Stimulated activated CD8-positive, alpha-beta memory T cell treated with anti-CD3 and anti-CD28 coated beads, Interleukin-4, amount 100 ng/mL, for 4 hours (primary cell): ENCODE data around the gene FLNB.

Source experiments
- DNase-seq, 2 donors: peaks; one replicate each; pipeline ENCODE4 v3.0.0-alpha.2; 2020; ENCODE audit warnings: low read depth in 2 of 2, low spot score in 1 of 2

The FLNB gene

GRCh38 chr3:58074116-58074715 lies 66.0 kb downstream of the FLNB start:
- DNase-seq = no peak

GRCh38 chr3:58074997-58075396 lies 66.8 kb downstream of the FLNB start:
- no peak for DNase-seq

GRCh38 chr3:58077596-58078285 lies 69.5 kb downstream of the FLNB start:
- no peak for DNase-seq

- DNase-seq = no peak
Observed at GRCh38 chr3:58078610-58079009, 70.4 kb downstream of the FLNB start.

- no peak for DNase-seq
Observed at GRCh38 chr3:58079773-58080172, 71.6 kb downstream of the FLNB start.

DNA sequence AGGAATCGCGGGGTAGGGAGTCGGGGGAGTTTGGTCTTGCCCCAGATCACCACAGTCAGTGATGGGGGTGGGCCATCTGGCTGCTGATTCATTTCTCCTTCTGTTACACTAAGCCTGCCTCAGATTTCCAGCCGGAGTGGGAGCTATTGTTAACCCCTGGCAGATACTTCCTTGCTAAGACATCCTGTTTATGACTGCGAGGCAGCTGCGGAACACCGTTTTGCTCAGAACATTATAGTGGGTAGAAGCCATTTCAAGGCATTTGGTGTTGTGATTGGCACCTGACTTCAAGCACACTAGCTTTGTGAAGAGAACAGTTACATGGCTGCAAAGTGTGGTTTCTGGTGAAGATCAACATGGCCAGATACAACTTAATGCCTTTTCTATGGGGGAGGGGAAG lies 73.8 kb downstream of the FLNB start:
- DNase-seq = no peak

DNA sequence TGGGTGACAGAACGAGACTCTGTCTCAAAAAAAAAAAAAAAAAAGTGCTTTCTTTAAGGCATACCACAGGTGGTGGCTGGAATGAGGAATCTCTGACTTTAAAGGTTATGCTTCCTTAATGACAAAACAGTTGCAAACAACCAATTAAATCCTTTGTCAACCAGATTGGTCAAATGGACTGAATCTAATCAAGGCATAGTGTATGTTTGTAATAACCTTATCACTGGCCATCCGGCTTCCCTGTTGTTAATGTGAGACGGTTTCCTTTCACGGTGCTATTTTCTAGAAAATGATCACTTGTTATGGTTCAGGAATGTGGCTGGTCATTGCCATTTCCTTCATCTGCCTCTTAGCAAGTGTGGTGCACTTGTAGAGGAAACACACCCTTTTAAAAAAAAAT lies 75.9 kb downstream of the FLNB start:
- no peak for DNase-seq

DNA sequence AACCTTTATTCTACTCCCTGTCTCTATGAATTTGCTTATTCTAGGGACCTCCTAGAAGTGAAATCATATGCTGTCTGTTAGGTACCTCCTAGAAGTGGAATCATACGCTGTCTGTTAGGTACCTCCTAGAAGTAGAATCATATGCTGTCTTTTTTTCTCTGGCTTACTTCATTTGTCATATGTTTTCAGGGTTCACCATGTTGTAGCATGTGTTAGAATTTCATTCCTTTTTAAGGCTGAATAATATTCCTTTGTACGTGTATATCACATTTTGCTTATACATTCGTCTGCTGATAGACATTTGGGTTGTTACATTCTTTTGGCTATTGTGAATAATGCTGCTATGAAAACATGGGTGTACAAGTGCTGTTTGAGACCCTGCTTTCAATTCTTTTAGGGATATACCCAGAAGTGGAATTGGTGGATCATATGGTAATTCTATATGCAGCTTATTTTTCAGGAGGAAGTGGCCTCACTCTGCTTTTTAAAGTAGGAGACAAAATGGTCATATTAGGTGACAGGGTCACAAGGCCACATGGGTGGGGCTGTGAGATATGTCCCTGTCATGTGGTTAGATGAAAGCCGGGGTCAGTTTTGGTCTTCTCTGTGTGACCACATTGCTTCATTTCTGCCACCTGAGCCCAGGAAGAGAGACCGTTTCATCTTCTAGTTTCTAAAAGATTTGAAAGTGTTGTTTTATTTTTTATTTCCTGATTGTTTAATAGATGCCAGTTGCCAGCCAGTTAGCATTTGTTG lies 76.7 kb downstream of the FLNB start:
- no peak for DNase-seq

- DNase-seq = no peak
Observed at GRCh38 chr3:58085616-58086015, 77.4 kb downstream of the FLNB start.

GRCh38 chr3:58088501-58088900 lies 80.3 kb downstream of the FLNB start:
- no peak for DNase-seq

DNA sequence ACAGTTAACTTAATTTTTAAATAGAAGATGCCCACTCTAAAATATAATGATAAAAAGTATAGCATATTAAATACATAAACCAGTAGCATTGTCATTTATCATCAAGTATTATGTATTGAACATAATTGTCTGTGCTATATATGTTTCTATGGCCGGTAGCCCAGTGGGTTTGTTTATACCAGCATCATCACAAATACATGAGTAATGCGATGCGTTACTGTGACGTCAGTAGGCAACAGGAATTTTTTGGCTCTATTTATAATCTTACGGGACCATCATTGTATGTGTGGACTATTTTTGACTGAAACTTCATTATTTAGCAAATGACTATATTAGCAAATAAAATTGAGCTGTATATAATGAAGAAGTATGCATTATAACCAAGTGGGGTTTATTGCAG lies 82.1 kb downstream of the FLNB start:
- DNase-seq = no peak

DNA sequence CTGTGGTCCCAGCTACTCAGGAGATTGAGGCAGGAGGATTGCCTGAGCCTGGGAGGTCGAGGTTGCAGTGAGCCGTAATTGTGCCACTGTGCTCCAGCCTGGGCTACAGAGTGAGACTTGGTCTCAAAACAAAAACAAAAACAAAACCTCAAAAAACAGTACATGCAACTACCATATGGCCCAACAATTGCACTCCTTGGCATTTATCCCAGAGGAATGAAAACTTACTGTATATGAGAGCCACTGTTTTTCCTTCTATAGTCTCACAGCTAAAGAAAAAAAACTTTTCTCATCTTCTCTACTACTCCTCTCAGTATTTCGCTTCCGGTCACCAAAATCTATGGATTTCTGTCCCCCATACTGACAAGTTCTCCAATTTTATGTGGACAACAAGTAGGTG lies 84.3 kb downstream of the FLNB start:
- DNase-seq = no peak

GRCh38 chr3:58093574-58094195 lies 85.5 kb downstream of the FLNB start:
- no peak for DNase-seq

DNA sequence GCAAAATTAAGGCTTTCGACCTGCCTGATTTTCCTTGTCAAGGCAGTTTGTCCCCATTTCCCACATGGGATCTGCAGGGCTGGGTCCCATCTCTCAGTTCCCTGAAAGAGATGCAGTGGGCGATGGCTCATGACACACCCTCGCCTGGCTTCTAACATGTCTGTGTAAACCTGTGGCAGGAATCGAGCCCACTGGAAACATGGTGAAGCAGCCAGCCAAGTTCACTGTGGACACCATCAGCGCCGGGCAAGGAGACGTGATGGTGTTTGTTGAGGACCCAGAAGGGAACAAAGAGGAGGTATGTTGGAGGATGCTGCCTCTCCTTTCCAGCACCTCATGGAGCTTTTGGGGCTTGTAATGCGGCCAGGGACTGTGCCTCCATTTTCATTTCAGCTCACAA lies 86.4 kb downstream of the FLNB start:
- no peak for DNase-seq

- DNase-seq = no peak
Observed at GRCh38 chr3:58095603-58096138, 87.4 kb downstream of the FLNB start.

DNA sequence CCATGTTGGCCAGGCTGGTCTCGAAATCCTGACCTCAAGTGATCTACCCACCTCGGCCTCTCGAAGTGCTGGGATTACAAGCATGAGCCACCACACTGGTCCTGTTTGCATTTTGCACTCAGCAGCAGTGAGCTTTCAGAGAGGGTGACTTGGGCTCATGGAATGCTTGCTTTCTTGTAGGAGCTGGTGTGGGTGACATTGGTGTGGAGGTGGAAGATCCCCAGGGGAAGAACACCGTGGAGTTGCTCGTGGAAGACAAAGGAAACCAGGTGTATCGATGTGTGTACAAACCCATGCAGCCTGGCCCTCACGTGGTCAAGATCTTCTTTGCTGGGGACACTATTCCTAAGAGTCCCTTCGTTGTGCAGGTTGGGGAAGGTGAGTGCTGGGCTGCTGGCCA lies 90.3 kb downstream of the FLNB start:
- no peak for DNase-seq

DNA sequence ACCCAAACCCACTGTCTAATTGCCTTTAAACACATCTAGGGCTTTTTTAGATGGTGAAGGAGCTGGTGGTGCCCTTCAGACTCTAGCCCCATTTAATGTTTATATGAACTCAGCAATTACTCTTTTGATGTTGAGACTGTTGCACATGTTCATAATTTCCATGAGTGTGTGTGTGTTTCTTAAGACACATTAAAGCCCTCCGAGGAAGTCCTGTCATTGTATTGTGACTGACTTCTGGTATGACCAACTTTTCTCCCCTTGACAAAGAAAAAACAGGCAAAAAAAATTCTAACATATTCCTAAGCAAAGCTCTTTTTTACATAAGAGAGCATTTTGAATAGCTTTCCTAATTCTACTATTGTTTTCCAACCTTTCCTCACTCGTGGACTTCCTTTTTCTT lies 91.6 kb downstream of the FLNB start:
- DNase-seq = no peak

GRCh38 chr3:58101499-58102389 lies 93.5 kb downstream of the FLNB start:
- no peak for DNase-seq

GRCh38 chr3:58102390-58102750 lies 94.1 kb downstream of the FLNB start:
- no peak for DNase-seq

- DNase-seq = no peak
Observed at GRCh38 chr3:58102976-58103451, 94.8 kb downstream of the FLNB start.

- DNase-seq = no peak
Observed at GRCh38 chr3:58104151-58104550, 95.9 kb downstream of the FLNB start.
